Spleen (tissue), 7 donors: ENCODE results near the gene RBM20.

Experiments
- POLR2A ChIP-seq, 3 donors: fragments of 450-650 bp; IDR thresholded peaks; one replicate each; pipeline ENCODE4 v1.5.1; 2017; ENCODE audit warnings: antibody characterized with exemption in 3 of 3, mild to moderate bottlenecking in 1 of 3
- TF ChIP-seq, protein P1 (sequence below), 11 experiments: fragments of 200-600 bp in 7 of 11; fragments of 450-650 bp in 4 of 11; sonication (generic) in 4 of 11; IDR thresholded peaks in 8 of 11; conservative IDR thresholded peaks in 3 of 11; 1 replicate in 7 of 11; 2 replicates in 4 of 11; pipeline versions ENCODE4 v1.4.0 to v1.8.0; 2016 to 2021; ENCODE audit warnings: antibody characterized with exemption in 11 of 11, inconsistent platforms in 4 of 11, mild to moderate bottlenecking in 1 of 11
- donor health status: DM: no; HTN: no; CAD: no; lungs with moderate emphysema.
- donor health status: DM: no; HTN: no; CAD: no.
- donor health status: DM: no; HTN: no; CAD: no.

DNA sequence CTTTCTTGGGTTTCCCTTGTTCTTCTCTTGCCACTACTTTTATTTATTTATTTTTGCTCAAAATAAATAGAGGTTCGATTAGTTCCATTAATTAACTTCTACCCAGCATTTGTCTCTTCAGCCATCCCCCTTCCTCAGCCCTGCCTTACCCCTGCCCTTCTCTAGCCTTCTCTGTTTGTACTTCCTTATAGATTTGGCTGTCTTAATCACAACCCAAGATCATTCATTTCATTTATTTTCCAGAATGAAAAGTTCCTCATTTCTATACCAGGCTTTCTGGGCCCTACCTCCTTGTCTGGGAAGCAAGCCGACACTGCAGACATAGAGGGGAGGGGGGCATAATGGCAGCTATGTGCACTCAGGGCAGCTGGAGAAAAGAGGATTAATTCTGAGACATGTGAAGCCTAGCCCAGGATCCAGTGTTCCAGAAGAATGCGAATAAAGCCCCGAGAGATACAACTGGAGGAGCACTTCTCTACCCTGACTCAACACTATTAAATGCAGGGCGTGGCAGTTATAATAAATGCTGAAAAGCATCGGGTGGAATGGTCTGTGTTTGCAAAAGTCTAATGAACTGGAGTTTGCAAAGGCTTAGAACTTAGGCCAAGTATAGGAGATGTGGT is 221.2 kb downstream of the RBM20 start:
- no peak for TF ChIP-seq POLR2A (IDR thresholded peaks at IDR 0.05)
- TF ChIP-seq, protein P1, sequence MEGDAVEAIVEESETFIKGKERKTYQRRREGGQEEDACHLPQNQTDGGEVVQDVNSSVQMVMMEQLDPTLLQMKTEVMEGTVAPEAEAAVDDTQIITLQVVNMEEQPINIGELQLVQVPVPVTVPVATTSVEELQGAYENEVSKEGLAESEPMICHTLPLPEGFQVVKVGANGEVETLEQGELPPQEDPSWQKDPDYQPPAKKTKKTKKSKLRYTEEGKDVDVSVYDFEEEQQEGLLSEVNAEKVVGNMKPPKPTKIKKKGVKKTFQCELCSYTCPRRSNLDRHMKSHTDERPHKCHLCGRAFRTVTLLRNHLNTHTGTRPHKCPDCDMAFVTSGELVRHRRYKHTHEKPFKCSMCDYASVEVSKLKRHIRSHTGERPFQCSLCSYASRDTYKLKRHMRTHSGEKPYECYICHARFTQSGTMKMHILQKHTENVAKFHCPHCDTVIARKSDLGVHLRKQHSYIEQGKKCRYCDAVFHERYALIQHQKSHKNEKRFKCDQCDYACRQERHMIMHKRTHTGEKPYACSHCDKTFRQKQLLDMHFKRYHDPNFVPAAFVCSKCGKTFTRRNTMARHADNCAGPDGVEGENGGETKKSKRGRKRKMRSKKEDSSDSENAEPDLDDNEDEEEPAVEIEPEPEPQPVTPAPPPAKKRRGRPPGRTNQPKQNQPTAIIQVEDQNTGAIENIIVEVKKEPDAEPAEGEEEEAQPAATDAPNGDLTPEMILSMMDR (IDR thresholded peaks at IDR 0.05 in 8 of 11, conservative IDR thresholded peaks at IDR 0.05 in 3 of 11), result no peak
